SK-N-SH treated with all-trans-retinoic acid at 6 μM for 48 hours (cell line): ENCODE results near the gene ACOT2.

Experiments used
- ARNTL ChIP-seq: fragments of 450-650 bp; formaldehyde crosslinking; IDR thresholded peaks from 2 replicates; pipeline ENCODE4 v1.5.0; 2020; ENCODE audit warnings: low read depth, mild to moderate bottlenecking, moderate library complexity, borderline replicate concordance
- PATZ1 ChIP-seq: fragments of 250-450 bp; sonication (Bioruptor Pico); IDR thresholded peaks from 2 replicates; pipeline ENCODE4 v1.8.0; 2020; ENCODE audit warnings: mild to moderate bottlenecking, moderate library complexity, borderline replicate concordance
- ZNF8 ChIP-seq: fragments of 450-650 bp; formaldehyde crosslinking; IDR thresholded peaks from 2 replicates; pipeline ENCODE4 v1.5.0; 2020; ENCODE audit warnings: mild to moderate bottlenecking, moderate library complexity

- TF ChIP-seq PATZ1 (CRISPR knock-in tag) (no peak), ZNF8 (no peak), ARNTL (CRISPR knock-in tag) (no peak)
Measured at GRCh38 chr14:73591690-73592449, 22.9 kb downstream of the ACOT2 start, which contains the start of gene ACOT4.
